Testis (tissue), 2 donors: ENCODE measurements around the gene MACF1.

ENCODE experiments used
- CTCF ChIP-seq, 3 experiments: fragments of 450-650 bp in 2 of 3; fragments of 200-600 bp in 1 of 3; sonication (generic) in 1 of 3; IDR thresholded peaks; one replicate each; pipeline ENCODE4 v1.5.1; 2016 to 2019; ENCODE audit warnings: antibody characterized with exemption in 3 of 3, mild to moderate bottlenecking in 2 of 3, moderate library complexity in 1 of 3
- POLR2A ChIP-seq: fragments of 450-650 bp; IDR thresholded peaks from one replicate; pipeline ENCODE4 v1.6.1; 2017; ENCODE audit warnings: antibody characterized with exemption, mild to moderate bottlenecking, moderate library complexity

- no peak for TF ChIP-seq CTCF (IDR thresholded peaks at IDR 0.05)
- TF ChIP-seq POLR2A, result no peak
These were observed 39.4 kb upstream of the MACF1 start for GRCh38 chr1:39165049-39165448.
